ENCODE measurements around the gene DUSP12.
A peak's percentile ranks its signal among the peaks of the same experiment; 100 is the strongest.

The DUSP12 gene

DNA sequence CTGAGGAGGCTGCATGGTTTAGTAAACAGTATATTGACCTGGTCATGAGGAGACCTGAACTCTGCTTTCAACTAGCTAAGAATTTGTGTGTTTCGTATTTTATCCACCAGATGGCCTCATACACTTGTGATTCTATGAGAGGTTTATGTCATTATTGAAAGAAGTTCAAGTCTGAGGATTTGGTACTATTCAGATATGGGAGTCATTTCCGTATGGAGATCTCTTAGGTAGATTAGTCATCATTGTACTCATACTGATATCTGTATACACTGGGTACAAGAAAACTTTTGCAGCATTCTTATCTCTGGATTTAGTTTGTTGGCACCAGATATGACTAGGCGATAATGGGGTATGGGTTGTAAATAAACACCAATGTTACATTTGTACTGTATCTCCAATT lies 43.2 kb downstream of the DUSP12 start:
- no peak for DNase-seq
- Histone ChIP-seq H3K4me3 (no peak overlapping the region), H3K9me3 (no peaks in the 10 kb centered on the region), H3K36me3 (peaks cover 41 to 52% (median 45%) of the 10 kb centered on the region in 3 donors), H3K27ac (no peak overlapping the region), H3K4me1 (no peaks in the 10 kb centered on the region), H3K27me3 (no peaks in the 10 kb centered on the region)
- TF ChIP-seq, protein P1, sequence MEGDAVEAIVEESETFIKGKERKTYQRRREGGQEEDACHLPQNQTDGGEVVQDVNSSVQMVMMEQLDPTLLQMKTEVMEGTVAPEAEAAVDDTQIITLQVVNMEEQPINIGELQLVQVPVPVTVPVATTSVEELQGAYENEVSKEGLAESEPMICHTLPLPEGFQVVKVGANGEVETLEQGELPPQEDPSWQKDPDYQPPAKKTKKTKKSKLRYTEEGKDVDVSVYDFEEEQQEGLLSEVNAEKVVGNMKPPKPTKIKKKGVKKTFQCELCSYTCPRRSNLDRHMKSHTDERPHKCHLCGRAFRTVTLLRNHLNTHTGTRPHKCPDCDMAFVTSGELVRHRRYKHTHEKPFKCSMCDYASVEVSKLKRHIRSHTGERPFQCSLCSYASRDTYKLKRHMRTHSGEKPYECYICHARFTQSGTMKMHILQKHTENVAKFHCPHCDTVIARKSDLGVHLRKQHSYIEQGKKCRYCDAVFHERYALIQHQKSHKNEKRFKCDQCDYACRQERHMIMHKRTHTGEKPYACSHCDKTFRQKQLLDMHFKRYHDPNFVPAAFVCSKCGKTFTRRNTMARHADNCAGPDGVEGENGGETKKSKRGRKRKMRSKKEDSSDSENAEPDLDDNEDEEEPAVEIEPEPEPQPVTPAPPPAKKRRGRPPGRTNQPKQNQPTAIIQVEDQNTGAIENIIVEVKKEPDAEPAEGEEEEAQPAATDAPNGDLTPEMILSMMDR (IDR thresholded peaks at IDR 0.05) = peak; percentile 58 to 75
- intact Hi-C loops (cut with DNase I; ENCODE audit: low total_unique reads) = loop anchor here (2.0 kb wide), 1 partner anchor 244 kb away; no protein-coding TSS in a partner anchor

DNA sequence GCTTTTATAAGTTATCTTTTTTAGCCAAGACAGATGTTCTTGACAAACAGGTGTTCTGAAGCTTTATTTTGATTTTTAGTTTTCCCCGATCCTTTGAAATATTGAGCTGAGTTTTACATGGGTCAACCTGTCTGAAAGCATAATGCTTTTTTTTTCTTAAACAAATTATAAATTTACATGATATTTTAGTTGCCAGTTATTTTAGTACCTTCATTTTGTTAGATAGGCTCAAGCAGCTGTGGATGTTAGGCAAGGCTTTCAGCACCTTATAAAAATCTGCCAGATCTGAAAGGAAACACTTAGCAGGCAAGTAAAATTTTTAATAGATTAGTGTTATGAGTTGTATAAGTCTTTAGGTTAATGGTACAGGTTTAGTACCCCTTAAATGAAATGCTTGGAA lies 50.2 kb downstream of the DUSP12 start:
- Histone ChIP-seq H3K36me3 (peaks cover 16 to 52% (median 44%) of the 10 kb centered on the region in 3 donors), H3K27ac (no peak overlapping the region), H3K4me3 (no peak overlapping the region), H3K4me1 (no peaks in the 10 kb centered on the region), H3K9me3 (no peaks in the 10 kb centered on the region), H3K27me3 (no peaks in the 10 kb centered on the region)
- intact Hi-C loops (cut with DNase I; ENCODE audit: low total_unique reads) = no loop called here
- no peak for DNase-seq
- TF ChIP-seq, protein P1 (IDR thresholded peaks at IDR 0.05) = no peak

DNA sequence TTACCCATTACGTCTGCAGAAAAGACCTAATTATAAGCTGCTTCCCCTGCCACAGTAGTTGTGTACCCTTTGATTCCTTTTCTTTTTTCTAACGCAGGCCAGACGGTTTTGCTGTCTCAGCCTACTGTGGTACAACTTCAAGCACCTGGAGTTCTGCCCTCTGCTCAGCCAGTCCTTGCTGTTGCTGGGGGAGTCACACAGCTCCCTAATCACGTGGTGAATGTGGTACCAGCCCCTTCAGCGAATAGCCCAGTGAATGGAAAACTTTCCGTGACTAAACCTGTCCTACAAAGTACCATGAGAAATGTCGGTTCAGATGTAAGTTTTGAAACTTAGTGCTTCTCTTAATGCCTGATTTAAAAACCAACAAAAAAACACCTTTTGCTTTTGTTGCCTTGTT lies 52.4 kb downstream of the DUSP12 start:
- no peaks in the 10 kb centered on the region for H3K9me3 ChIP-seq
- peaks cover 0 to 15% (median 8%) of the 10 kb centered on the region in 4 donors for H3K4me1 ChIP-seq
- no peaks in the 10 kb centered on the region for H3K27me3 ChIP-seq
- H3K27ac ChIP-seq = no peak overlapping the region
- H3K4me3 ChIP-seq = no peak overlapping the region
- TF ChIP-seq, protein P1 (IDR thresholded peaks at IDR 0.05) = no peak
- H3K36me3 ChIP-seq = peaks cover 15 to 40% (median 27%) of the 10 kb centered on the region in 3 donors
- intact Hi-C loops (cut with DNase I; ENCODE audit: low total_unique reads) = no loop called here
- no peak for DNase-seq

DNA sequence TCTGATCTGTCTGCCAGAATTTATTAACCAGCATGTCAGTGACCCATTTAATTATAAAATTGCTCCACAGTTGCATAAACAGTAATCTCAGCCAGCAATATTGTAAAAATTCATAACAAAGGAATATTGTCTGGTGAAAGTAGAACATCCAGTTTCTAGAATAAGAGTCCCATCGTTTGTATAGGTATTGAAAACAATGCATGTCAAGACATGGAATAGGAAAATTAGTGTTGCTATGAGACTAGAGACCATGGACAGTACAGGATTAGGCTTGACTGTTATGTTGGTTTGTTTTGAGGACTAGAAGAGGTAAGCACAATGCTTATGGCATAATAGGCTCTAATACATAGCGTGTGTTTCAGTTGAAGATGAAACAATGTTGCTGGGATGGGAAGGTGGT lies 53.6 kb downstream of the DUSP12 start:
- H3K27ac ChIP-seq = no peak overlapping the region
- TF ChIP-seq, protein P1 (IDR thresholded peaks at IDR 0.05) = no peak
- H3K9me3 ChIP-seq = no peaks in the 10 kb centered on the region
- H3K36me3 ChIP-seq = peaks cover 6 to 29% (median 17%) of the 10 kb centered on the region in 3 donors
- H3K4me3 ChIP-seq = no peak overlapping the region
- DNase-seq = no peak
- no peaks in the 10 kb centered on the region for H3K27me3 ChIP-seq
- intact Hi-C loops (cut with DNase I; ENCODE audit: low total_unique reads) = no loop called here
- peaks cover 0 to 15% (median 8%) of the 10 kb centered on the region in 4 donors for H3K4me1 ChIP-seq

DNA sequence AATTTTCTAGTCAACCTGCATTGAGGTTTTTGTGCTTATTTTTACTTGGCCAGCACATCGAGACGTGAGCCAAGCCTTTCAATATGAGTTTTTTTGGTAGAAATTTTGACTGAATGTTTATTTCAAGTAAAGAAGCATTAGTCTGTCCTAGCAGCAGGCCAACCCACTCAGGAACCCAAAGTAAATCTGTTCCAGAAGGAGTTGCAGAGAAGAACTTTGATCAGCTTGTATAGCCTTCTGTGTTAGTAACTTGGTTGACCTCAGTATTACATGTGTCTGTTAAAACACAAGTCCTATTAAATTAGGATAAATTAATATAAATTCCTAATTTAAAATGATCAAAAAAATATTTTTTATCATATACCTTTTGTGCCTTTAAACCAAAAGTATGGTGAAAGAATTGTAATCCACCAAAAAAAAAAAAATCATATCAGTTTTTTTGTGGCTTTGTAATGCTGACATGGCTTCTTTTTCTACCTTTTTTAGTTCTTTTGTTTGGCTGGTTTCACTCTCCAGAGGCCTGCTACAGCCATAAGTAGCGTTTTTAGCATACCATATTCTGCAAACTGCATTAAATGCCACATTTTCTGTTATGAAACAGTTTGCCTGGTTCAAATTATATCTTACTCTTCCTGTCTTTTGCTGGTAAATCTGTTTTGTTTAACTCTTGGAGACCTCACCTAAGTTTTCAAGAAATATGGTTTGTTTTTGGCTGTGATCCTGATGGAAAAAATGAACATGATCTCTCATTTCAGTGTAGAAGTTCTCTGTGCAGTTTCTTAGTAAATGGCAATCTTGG lies 56.0 kb downstream of the DUSP12 start:
- Histone ChIP-seq H3K4me3 (no peak overlapping the region), H3K9me3 (no peaks in the 10 kb centered on the region), H3K27me3 (no peaks in the 10 kb centered on the region), H3K27ac (no peak overlapping the region), H3K36me3 (peaks cover 14 to 25% (median 16%) of the 10 kb centered on the region in 3 donors), H3K4me1 (peaks cover 0 to 15% (median 8%) of the 10 kb centered on the region in 4 donors)
- TF ChIP-seq, protein P1 (IDR thresholded peaks at IDR 0.05) = no peak
- intact Hi-C loops (cut with DNase I; ENCODE audit: low total_unique reads) = no loop called here
- no peak for DNase-seq

All from tibial artery (tissue), 4 donors.